HG02885 (cell line): Measurements from ENCODE around the gene EVC.

Experiments used
- ATAC-seq: cut with Tn5 transposase; IDR thresholded peaks from one replicate; pipeline ENCODE4 v1.9.1; 2021; ENCODE audit warnings: mild to moderate bottlenecking; ENCODE audit not compliant: unreplicated experiment, poor library complexity

Gene EVC

DNA sequence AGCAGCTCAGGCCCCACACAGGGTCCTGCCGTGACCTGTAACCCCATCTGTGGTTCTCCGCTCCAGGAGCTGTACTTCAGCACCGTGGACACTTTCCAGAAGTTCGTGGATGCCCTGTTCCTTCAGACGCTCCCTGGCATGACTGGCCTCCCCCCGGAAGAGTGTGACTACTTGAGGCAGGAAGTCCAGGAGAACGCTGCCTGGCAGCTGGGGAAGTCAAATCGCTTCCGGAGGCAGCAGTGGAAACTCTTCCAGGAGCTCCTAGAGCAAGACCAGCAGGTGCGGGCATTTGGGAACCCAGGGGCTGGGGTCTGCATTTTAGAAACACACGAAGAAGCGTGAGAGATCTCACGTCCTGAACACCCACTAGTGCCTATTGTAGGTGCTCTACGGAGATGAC, 72.5 kb downstream of the EVC start:
- ATAC-seq, result no peak

DNA sequence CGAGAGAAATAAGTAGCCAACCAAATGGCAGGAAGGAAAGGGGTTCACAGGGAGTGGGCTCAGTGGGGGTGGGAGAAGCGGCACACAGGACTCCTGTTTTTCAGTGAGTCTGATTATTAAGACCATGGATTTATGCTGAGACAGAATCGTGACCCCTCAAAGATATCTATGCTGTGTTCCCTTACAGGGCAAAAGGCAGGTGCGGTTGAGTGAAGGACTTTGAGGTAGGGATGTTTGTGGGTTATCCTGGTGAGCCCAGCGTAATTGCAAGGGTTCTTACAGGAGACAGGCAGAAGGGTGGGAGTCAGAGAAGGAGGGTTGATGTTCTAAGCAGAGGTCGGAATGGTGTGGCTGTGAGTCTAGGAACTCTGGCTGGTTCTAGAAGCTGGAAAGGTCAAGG, 73.0 kb downstream of the EVC start:
- ATAC-seq, result no peak

DNA sequence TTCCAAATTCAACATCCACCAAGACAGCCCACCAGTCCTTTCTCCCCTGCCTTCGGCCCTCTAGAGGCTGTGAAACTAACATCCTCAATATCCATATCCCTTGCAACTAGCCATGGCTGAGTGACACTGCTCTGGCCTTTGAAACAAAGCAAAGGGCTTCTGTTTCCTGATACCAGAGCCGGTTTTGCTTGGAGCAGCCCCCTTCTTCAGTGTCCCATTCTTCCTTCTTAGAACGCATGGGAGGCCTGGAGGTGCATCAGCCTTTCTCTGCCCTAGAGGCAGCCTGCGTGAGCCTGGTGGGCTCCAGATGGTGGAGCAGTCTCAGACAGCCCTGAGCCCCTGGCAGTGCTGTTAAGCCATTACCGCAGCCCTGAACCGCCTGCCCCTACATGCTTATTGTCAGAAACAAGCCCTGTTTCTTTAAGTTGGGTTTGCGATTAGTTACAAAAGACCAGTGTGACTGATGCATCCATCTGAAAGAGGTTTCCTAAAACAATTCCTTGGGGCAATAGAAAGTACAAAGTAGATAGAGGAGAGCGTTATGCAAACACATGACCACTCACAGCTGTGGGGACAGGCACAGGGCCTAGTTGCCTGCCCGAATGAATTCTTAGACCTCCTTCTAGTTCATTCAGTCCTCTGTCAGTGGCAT, 74.1 kb downstream of the EVC start:
- no peak for ATAC-seq

DNA sequence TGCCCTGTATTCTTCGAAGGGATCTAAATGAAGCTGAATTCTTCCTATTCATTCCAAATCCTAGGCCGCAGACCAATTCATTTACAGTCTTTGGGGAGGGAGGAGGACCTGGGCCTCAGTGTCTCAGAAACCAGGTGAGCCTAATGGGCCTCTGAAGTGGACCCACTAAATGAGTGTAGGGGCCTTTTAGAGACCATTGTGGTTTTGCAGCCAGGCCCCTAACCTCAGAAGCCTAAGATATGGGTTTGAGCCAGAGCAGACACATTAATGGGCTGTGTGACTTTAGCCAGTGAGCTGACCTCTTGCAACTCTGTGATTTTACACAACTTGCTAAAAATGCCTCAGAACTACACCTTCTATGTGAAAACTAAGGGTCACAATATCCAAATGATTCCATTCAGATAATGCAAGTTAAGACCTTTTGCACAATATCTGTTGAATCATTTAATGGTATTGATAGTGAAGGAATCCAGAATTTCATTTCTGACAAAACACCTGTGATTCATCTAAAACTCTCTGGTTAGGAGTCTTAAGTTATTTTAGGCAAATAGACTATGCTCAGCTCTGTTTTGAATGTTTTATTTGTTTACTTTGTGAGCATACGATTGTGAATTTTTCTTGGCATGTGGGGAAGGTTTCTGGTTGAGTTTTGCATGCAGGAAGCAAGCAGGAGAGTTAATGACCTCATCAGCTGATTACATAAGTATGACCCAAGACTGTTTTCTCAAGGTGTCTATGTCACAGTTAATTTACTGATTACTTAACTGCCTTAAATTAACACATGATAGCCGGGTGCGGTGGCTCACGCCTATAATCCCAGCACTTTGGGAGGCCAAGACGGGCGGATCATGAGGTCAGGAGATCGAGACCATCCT, 75.0 kb downstream of the EVC start:
- ATAC-seq, result no peak

DNA sequence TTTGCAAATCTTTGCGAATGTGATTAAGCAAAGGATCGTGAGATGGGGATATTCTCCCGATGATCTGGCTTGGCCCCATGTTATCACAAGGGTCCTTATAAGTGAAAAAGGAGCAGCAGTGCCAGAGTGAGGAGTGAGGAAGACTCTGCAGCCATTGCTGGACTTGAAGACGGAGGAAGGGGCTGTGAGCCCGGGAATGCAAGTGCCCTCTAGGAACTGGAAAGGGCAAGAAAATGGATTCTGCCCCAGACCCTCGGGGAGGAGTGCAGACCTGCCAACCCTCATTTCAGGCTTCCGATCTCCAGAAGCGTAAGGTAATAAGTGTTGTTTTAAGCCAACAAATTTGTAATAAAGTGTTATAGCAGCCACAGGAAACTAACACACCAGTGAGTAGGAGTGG, 76.3 kb downstream of the EVC start:
- ATAC-seq, result no peak

DNA sequence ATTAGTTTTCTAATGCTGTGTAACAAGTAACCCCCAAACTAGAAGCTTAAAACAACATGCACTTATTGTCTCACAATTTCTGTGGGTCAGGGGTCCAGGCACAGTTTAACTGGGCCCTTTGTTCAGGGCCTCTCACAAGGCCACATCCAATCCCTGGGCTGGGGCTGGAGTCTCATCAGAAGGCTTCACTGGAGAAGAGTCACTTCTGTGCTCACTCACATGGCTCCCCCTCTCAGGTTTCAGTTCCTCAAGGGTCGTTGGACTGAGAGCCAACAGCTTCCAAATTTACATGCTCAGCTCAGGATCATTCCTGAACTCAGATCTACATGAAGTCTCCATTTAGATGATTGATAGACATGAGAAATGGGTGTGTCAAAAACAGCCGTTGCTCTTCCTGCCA, 77.1 kb downstream of the EVC start:
- ATAC-seq, result no peak

DNA sequence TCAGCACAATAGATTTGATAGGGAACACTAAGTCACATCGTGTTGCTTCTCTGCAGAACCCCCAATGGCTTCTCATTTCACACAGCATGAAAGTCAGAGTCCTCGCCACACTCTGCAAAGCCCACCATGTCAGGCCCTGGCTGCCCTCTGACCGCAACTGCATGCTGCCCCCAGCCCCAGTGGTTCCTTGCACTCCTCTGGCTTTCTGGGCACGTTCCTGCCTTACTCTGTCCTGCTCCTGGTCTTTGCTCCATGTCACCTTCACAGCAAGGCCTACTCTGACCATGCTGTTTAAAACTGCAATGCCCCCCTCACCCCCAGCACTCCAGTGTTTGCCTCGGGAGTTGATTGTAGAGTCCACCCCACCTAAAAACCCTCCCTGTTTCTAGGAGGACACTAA, 78.1 kb downstream of the EVC start:
- ATAC-seq, result no peak

DNA sequence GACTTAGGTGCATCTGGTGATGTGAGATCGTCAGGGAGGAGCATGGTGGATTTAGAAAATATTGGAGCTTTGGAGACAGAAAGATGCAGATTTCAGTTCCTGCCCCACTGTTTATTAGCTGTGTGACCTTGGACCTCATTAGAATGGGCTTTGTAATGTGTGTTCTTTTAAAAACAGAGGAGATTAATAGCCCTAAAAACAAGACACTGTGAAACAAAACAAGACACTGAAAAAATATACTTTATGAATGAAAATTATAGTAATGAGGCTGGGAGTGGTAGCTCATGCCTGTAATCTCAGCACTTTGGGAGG, 79.5 kb downstream of the EVC start:
- ATAC-seq, result no peak

DNA sequence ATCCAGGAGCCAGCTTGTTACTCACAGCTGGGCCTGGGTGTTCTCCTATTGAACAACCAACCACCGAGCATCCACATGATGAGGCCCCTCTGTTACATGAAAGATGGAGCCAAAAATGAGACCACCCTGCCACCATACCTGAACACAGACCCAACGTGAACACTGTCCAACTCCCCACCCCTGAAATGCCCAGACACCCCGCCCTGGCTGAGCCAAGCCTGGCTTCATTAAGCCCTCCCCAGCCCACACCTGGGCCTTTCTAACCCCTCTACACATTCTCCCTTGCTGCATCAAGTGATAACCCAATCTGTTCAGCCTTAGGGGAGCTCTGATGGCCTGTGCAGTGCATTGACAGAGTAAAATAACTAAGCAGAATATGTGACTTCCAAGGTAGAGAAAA, 80.7 kb downstream of the EVC start:
- no peak for ATAC-seq

DNA sequence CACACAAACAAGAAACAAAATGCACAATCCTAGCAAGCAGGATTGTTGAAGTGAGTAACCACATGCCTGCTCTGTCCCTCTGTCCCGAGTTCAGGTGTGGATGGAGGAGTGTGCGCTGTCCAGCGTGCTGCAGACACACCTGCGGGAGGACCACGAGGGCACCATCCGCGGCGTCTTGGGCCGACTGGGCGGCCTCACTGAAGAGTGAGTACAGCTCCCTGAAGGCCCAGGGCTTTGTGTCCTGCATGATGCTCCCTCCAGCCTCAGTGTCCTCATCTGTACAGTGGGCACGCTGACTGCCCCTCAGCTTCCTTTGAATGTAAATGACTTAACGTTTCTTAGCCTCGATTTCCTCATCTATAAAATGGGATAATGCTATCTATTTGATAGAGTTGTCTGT, 82.5 kb downstream of the EVC start:
- ATAC-seq, result no peak

DNA sequence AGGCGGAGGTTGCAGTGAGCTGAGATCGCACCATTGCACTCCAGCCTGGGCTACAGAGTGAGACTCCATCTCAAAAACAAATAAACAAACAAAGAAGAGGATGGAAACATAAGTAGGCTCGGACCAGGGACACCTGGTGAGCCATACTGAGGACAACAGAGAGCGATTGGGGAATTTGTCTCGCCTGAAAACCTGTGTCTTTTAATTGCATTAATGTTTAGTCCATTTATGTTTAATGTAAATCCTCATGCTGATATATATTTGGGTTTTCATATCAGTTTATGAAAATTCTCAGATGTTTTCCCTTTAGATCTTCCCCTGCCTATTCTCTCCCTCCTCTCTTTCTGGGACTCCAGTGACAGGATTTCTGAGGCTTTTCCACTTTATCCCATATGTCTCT, 84.6 kb downstream of the EVC start:
- ATAC-seq, result no peak

DNA sequence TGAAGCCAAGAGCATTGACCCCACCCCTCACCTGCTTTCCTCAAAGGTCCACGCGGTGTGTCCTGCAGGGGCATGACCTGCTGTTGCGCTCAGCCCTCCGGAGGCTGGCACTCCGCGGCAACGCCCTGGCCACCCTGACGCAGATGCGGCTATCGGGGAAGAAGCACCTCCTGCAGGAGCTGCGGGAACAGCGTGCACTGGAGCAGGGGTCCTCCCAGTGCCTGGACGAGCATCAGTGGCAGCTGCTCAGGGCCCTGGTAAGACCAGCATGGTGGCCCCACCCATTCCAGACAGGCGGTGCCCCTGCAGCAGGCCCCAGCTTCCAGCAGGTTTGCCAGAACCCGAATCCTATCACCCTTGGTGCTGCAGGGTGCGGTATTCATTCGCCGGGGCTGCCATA, 86.0 kb downstream of the EVC start:
- no peak for ATAC-seq

DNA sequence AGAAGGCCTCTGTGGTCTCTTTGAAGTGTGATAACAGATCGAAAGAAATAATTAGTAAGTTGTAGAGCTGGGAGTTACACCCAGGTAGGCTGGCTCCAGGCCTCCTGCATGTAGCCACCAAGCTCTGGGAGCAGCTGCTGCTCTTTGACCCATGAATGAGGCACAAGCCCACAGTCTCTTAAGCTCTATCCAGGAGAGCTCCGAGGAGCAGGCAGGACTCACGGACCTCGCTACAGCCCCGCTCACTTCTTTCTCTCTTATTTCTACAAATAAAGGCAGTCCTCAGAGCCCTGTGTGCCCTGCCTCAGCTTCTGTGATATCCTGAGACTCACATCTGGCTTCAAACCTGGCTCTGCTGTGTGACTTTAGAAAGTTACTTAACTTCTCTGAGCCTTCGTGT, 86.9 kb downstream of the EVC start:
- no peak for ATAC-seq

DNA sequence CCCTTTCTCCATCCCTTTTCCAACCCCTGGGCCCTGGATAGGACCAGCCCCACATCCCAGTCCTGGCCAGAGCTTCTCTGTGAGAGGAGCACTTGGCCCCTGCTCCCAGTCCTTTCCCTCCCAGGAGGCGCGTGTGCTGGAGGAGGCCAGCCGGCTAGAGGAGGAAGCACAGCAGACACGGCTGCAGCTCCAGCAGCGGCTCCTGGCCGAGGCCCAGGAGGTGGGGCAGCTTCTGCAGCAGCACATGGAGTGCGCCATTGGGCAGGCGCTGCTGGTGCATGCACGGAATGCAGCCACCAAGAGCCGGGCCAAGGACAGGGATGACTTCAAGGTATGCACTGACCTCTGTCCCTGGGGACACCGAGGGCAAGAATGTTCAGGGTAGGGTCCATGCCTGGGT, 87.5 kb downstream of the EVC start:
- no peak for ATAC-seq

DNA sequence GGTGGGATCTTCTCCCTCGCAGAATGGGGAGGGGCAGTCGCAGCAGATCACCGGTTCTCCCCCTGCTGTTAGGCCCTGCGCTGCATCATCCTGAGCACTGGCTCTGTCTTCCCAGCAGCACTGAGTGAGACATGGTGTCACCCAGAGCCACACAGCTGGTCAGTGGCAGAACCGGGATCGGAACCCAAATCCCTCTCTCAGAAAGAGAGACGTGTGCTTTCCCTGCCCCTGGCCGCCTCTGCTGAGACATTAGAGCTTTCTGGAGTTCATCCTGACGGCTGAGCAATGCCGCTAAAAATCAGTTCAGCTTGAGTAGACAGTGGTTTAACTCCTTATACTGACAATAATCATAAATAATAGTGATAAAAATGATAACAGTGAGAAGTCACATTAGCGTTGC, 87.9 kb downstream of the EVC start:
- no peak for ATAC-seq

DNA sequence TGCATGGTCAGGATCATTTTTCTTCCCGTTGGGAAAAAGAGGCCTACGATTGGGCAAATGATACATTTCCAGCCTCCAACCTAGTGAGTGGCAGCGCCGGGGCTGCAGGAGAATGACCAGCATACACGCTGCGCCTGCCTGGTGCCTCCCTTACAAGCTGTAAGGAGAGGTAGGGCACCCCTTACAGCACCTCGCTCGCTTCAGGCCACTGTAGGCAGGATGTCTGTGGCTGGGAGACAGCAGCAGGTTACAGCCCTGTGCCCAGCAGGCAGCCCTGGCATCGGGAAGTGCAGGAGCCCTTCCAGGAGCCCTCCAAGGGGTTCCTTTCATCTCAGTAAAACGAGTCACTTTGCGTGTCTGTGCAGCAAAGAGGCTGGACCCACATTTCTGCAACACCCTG, 88.4 kb downstream of the EVC start:
- no peak for ATAC-seq

DNA sequence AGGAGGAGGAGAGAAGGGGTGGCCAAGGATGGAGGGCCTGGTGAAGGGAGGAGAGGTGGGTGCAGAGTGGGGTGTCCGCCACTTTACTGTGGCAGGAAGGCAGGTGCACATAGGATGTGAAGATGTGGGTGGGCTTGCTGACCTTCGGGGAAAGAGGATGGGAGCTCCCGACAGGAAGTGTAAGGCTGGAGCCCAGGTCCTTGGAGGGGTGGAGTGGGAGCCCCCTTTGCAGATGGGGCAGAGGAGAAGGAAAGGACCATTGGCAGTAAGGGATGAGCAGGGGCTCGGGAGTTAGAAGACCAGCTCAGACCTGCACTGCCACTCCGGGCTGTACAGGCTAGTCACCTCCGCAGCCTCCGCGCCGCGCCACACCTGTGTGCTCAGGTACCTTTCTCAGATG, 89.5 kb downstream of the EVC start:
- no peak for ATAC-seq

DNA sequence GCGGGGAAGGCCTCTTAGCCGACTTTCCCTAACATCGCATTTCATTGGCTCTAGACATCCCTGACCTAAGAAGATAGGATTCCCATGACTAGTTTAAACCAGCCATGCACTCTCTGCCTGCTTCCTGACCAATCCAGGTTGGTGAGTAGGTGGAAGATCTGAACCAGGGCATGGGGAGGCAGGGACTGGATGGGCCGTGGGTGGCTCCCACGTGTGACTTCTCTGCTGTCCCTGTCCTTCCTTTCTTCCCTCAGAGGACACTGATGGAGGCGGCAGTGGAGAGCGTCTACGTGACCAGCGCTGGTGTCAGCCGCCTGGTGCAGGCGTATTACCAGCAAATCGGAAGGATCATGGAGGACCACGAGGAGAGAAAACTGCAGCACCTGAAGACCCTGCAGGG, 90.7 kb downstream of the EVC start:
- no peak for ATAC-seq

DNA sequence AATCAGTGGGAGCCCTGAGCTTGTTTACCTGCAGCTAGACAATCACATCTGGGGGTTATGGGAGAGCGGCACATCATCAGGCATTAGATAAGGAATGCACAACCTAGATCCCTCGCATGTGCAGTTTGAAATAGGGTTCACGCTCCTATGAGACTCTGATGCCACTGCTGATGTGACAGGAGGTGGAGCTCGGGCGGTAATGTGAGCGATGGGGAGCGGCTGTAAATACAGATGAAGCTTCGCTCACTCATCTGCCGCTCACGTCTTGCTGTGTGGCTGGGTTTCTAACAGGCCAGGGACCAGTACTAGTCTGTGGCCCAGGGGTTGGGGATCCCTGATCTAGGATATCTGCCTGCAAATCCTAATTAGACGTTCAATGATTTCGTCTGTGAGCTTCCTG, 91.6 kb downstream of the EVC start:
- ATAC-seq, result no peak

DNA sequence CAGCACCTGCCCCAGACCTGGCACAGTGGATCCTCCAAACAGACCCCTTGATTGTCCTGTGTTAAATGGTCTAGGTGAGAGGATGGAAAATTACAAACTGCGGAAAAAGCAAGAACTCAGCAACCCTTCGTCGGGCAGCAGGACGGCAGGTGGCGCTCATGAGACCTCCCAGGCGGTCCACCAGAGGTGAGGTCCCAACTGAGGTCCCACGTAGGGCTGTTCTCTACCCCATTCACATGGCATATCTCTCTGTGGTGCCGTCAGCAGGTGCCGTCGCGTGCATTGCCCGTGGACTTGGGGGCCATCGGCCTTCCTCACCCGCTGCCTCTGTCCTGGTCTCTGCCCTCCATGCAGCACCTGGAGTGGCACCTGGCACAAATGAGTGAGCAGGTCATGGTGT, 93.7 kb downstream of the EVC start:
- no peak for ATAC-seq

DNA sequence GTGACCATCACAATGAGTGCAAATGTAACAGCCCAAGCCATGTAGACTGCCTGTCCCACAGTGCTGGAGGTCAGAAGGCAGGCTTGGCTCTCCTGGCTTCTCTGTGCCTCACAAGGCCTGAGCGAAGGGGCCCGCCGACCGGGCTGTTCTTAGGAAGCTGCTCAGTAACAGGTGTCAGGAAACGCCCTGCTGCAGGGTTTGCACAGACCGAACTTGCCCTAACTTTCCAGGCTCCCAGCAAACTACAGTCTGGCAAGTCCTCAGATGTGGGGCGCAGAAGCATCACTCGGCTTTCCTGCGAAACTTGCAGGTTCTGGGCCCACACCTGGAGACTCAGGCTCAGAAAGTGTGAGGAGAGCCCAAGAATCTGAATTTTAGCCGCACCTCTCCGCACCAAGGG, 94.3 kb downstream of the EVC start:
- no peak for ATAC-seq

DNA sequence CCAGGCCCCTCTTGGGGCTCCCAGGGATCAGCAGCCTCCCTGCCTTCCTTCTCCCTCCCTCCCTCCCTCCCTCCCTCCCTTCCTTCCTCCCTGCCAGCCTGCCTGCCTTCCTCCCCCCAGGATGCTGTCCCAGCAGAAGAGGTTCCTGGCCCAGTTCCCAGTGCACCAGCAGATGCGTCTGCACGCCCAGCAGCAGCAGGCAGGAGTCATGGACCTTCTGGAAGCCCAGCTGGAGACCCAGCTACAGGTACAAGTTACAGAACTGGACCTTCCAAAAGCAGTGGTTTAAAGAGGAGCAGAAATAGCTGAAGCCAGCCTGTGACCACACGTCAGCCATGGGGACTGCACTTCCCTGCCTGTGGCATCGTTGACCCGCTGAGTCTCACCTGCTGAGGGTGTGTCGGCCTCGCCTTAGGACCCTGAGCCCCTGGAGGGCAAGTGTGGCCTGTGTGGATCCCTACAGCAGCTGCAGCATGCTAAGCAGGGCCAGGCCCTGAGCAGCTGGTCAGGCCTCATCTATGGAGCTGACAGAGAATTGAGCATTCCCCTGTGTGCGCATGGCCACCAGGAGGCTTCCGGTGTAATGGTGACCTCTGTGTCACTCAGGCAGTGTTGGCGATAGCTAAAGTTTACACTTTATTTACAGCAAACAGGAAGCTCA, 97.2 kb downstream of the EVC start:
- no peak for ATAC-seq
